Ovary (tissue), 3 donors: Measurements from ENCODE around the gene ZNF595.

ENCODE experiments used
- CTCF ChIP-seq, 3 donors: fragments of 450-650 bp in 2 of 3; fragments of 200-600 bp in 1 of 3; IDR thresholded peaks; one replicate each; pipeline versions ENCODE4 v1.5.1 to v1.8.0; 2016 to 2022; ENCODE audit warnings: antibody characterized with exemption in 3 of 3, mild to moderate bottlenecking in 1 of 3
- POLR2A ChIP-seq: fragments of 450-650 bp; IDR thresholded peaks from one replicate; pipeline ENCODE4 v1.6.1; 2017; ENCODE audit warnings: antibody characterized with exemption, mild to moderate bottlenecking, moderate library complexity
- donor health status: DM: no; HTN: no; CAD: no.

- TF ChIP-seq CTCF (IDR thresholded peaks at IDR 0.05) (no peak), POLR2A (no peak)
Observed at GRCh38 chr4:125833-126232, 72.7 kb downstream of the ZNF595 start.
